Kidney glomerular epithelial cell (primary cell): ENCODE results near the gene TRDN.

Experiments
- DNase-seq: peaks from one replicate; lab custom pipeline; 2025; lab: John Stamatoyannopoulos, UW

Gene TRDN

GRCh38 chr6:123636782-123637181 is at the start of gene TRDN:
Gene TRDN (minus strand): TSS chr6:123636950. CDS start chr6:123636775, 175 bp downstream.
- DNase-seq = no peak

GRCh38 chr6:123681957-123682462 is 45.3 kb upstream of the TRDN start:
- no peak for DNase-seq

- DNase-seq = no peak
Measured at GRCh38 chr6:123677897-123678296, 41.1 kb upstream of the TRDN start.

- DNase-seq = no peak
Measured at GRCh38 chr6:123676793-123677192, 40.0 kb upstream of the TRDN start.

GRCh38 chr6:123668965-123669591 is 32.3 kb upstream of the TRDN start:
- DNase-seq = no peak

GRCh38 chr6:123668063-123668462 is 31.3 kb upstream of the TRDN start:
- no peak for DNase-seq

- DNase-seq = no peak
Measured at GRCh38 chr6:123663436-123663835, 26.7 kb upstream of the TRDN start.

GRCh38 chr6:123662757-123663156 is 26.0 kb upstream of the TRDN start:
- no peak for DNase-seq

- DNase-seq = no peak
Measured at GRCh38 chr6:123661105-123661891, 24.5 kb upstream of the TRDN start.

- DNase-seq = no peak
Measured at GRCh38 chr6:123659960-123660748, 23.4 kb upstream of the TRDN start.

- DNase-seq = no peak
Measured at GRCh38 chr6:123658848-123659247, 22.1 kb upstream of the TRDN start.

- peak; percentile 9 for DNase-seq
Measured at GRCh38 chr6:123655521-123656306, 19.0 kb upstream of the TRDN start.

GRCh38 chr6:123648723-123649122 is 12.0 kb upstream of the TRDN start:
- no peak for DNase-seq

- no peak for DNase-seq
Measured at GRCh38 chr6:123648020-123648580, 11.3 kb upstream of the TRDN start.

- DNase-seq = no peak
Measured at GRCh38 chr6:123641497-123641896, 4.7 kb upstream of the TRDN start.

GRCh38 chr6:123640567-123641187 is 3.9 kb upstream of the TRDN start:
- no peak for DNase-seq

GRCh38 chr6:123638865-123639264 is 2.1 kb upstream of the TRDN start:
- no peak for DNase-seq

GRCh38 chr6:123636282-123636681 is 468 bp downstream of the TRDN start:
- no peak for DNase-seq

- no peak for DNase-seq
Measured at GRCh38 chr6:123635567-123635966, 1.2 kb downstream of the TRDN start.

GRCh38 chr6:123635144-123635543 is 1.6 kb downstream of the TRDN start:
- no peak for DNase-seq

GRCh38 chr6:123632641-123633040 is 4.1 kb downstream of the TRDN start:
- DNase-seq = no peak
